ENCODE measurements around the gene SYT12.

DNA sequence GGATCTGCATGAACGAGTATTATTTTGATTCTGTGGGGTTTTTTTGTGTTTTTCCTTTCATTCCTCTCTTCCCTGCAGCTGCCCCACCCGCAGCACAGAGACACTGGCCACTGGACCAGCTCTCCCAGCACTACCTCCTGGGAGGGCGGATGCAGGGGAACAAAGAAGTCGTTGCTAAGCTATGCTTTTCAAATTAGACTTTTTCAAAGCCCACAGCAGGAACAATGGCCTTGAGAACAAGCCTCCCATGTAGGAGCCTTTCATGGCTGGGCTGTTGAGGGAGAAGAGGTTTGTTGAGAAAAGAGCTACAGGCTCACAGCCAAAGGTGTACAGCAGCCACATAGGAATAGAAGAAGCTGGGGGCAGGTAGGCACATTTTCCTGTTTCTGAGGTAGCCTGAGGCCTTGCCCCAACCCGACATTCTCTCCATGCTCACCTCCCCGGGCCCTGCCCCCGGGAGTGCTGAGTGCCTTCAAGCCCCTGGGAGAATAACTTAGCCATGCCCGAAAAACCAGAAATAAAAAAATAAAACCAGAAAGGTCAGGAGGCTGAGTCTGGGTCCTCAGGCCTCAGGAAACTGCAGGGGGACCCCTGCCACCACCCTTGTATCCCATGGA lies 20.5 kb upstream of the SYT12 start:
- TF ChIP-seq, protein P1, sequence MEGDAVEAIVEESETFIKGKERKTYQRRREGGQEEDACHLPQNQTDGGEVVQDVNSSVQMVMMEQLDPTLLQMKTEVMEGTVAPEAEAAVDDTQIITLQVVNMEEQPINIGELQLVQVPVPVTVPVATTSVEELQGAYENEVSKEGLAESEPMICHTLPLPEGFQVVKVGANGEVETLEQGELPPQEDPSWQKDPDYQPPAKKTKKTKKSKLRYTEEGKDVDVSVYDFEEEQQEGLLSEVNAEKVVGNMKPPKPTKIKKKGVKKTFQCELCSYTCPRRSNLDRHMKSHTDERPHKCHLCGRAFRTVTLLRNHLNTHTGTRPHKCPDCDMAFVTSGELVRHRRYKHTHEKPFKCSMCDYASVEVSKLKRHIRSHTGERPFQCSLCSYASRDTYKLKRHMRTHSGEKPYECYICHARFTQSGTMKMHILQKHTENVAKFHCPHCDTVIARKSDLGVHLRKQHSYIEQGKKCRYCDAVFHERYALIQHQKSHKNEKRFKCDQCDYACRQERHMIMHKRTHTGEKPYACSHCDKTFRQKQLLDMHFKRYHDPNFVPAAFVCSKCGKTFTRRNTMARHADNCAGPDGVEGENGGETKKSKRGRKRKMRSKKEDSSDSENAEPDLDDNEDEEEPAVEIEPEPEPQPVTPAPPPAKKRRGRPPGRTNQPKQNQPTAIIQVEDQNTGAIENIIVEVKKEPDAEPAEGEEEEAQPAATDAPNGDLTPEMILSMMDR (IDR thresholded peaks at IDR 0.05; ENCODE audit: insufficient read depth, low read depth, low read length), result no peak
- no peak for TF ChIP-seq EZH2 (IDR thresholded peaks at IDR 0.05; ENCODE audit: insufficient read depth, low read length)

All from astrocyte (in vitro differentiated cells and primary cell).